ENCODE measurements around the gene CEACAM1.
"Not testable (repeated sequence)": the region's sequence is repeated elsewhere in the genome, so short reads cannot be mapped to it uniquely, and the experiment has no call there.

DNA sequence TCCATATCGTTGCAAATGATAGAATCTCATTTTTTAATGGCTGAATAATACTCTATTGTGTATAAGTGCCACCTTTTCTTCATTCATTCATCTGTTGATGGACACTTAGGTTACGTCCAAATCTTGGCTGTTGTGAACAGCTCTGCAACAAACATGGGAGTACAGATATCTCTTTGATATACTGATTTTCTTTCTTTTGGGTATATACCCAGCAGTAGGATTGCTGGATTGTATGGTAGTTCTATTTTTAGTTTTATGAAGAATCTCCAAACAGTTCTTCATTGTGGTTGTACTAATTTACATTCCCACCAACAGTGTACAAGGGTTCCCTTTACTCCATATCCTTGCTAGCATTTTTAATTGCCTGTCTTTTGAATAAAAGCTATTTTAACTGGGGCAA is 7.0 kb upstream of the CEACAM1 start:
- TF ChIP-seq, protein P1, sequence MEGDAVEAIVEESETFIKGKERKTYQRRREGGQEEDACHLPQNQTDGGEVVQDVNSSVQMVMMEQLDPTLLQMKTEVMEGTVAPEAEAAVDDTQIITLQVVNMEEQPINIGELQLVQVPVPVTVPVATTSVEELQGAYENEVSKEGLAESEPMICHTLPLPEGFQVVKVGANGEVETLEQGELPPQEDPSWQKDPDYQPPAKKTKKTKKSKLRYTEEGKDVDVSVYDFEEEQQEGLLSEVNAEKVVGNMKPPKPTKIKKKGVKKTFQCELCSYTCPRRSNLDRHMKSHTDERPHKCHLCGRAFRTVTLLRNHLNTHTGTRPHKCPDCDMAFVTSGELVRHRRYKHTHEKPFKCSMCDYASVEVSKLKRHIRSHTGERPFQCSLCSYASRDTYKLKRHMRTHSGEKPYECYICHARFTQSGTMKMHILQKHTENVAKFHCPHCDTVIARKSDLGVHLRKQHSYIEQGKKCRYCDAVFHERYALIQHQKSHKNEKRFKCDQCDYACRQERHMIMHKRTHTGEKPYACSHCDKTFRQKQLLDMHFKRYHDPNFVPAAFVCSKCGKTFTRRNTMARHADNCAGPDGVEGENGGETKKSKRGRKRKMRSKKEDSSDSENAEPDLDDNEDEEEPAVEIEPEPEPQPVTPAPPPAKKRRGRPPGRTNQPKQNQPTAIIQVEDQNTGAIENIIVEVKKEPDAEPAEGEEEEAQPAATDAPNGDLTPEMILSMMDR (IDR thresholded peaks at IDR 0.05) = not testable (repeated sequence)
- not testable (repeated sequence) for TF ChIP-seq NFE2L1 (CRISPR knock-in tag; IDR thresholded peaks at IDR 0.05); FOXJ3 (CRISPR knock-in tag; IDR thresholded peaks at IDR 0.05; ENCODE audit: borderline replicate concordance)
- TF ChIP-seq, protein P2, sequence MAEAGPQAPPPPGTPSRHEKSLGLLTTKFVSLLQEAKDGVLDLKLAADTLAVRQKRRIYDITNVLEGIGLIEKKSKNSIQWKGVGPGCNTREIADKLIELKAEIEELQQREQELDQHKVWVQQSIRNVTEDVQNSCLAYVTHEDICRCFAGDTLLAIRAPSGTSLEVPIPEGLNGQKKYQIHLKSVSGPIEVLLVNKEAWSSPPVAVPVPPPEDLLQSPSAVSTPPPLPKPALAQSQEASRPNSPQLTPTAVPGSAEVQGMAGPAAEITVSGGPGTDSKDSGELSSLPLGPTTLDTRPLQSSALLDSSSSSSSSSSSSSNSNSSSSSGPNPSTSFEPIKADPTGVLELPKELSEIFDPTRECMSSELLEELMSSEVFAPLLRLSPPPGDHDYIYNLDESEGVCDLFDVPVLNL (CRISPR knock-in tag; IDR thresholded peaks at IDR 0.05; ENCODE audit: borderline replicate concordance, low read depth) = not testable (repeated sequence)
- TF ChIP-seq, protein P3, sequence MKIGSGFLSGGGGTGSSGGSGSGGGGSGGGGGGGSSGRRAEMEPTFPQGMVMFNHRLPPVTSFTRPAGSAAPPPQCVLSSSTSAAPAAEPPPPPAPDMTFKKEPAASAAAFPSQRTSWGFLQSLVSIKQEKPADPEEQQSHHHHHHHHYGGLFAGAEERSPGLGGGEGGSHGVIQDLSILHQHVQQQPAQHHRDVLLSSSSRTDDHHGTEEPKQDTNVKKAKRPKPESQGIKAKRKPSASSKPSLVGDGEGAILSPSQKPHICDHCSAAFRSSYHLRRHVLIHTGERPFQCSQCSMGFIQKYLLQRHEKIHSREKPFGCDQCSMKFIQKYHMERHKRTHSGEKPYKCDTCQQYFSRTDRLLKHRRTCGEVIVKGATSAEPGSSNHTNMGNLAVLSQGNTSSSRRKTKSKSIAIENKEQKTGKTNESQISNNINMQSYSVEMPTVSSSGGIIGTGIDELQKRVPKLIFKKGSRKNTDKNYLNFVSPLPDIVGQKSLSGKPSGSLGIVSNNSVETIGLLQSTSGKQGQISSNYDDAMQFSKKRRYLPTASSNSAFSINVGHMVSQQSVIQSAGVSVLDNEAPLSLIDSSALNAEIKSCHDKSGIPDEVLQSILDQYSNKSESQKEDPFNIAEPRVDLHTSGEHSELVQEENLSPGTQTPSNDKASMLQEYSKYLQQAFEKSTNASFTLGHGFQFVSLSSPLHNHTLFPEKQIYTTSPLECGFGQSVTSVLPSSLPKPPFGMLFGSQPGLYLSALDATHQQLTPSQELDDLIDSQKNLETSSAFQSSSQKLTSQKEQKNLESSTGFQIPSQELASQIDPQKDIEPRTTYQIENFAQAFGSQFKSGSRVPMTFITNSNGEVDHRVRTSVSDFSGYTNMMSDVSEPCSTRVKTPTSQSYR (CRISPR knock-in tag; IDR thresholded peaks at IDR 0.05) = not testable (repeated sequence)
- TF ChIP-seq, protein P4, sequence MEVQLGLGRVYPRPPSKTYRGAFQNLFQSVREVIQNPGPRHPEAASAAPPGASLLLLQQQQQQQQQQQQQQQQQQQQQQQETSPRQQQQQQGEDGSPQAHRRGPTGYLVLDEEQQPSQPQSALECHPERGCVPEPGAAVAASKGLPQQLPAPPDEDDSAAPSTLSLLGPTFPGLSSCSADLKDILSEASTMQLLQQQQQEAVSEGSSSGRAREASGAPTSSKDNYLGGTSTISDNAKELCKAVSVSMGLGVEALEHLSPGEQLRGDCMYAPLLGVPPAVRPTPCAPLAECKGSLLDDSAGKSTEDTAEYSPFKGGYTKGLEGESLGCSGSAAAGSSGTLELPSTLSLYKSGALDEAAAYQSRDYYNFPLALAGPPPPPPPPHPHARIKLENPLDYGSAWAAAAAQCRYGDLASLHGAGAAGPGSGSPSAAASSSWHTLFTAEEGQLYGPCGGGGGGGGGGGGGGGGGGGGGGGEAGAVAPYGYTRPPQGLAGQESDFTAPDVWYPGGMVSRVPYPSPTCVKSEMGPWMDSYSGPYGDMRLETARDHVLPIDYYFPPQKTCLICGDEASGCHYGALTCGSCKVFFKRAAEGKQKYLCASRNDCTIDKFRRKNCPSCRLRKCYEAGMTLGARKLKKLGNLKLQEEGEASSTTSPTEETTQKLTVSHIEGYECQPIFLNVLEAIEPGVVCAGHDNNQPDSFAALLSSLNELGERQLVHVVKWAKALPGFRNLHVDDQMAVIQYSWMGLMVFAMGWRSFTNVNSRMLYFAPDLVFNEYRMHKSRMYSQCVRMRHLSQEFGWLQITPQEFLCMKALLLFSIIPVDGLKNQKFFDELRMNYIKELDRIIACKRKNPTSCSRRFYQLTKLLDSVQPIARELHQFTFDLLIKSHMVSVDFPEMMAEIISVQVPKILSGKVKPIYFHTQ (CRISPR knock-in tag; IDR thresholded peaks at IDR 0.05) = not testable (repeated sequence)

Measured in WTC11 (cell line).